D341Med (cell line): ENCODE data around the gene TMEM266.
"Not testable (repeated sequence)": the region's sequence is repeated elsewhere in the genome, so short reads cannot be mapped to it uniquely, and the experiment has no call there.

Experiments used
- DNase-seq: peaks from one replicate; pipeline ENCODE4 v3.0.0; 2012; ENCODE audit warnings: low spot score

Gene TMEM266

GRCh38 chr15:76059320-76060117 lies at the start of gene TMEM266:
Gene TMEM266 (plus strand): TSS chr15:76059985. CDS start chr15:76134264, 74,279 bp downstream.
- peak; percentile 97 for DNase-seq

- no peak for DNase-seq
These were observed 49.2 kb upstream of the TMEM266 start for GRCh38 chr15:76010613-76011012.

- no peak for DNase-seq
These were observed 47.9 kb upstream of the TMEM266 start, which contains the start of gene NRG4 for GRCh38 chr15:76011627-76012551. Gene NRG4 (minus strand): TSS chr15:76012424. CDS start chr15:76011230, 1,194 bp downstream.

GRCh38 chr15:76013470-76013869 lies 46.3 kb upstream of the TMEM266 start:
- not testable (repeated sequence) for DNase-seq

- DNase-seq, result no peak
These were observed 35.6 kb upstream of the TMEM266 start for GRCh38 chr15:76024021-76024768.

- no peak for DNase-seq
These were observed 27.7 kb upstream of the TMEM266 start for GRCh38 chr15:76032046-76032445.

- no peak for DNase-seq
These were observed 26.3 kb upstream of the TMEM266 start for GRCh38 chr15:76033438-76033837.

GRCh38 chr15:76034111-76034510 lies 25.7 kb upstream of the TMEM266 start:
- no peak for DNase-seq

GRCh38 chr15:76035593-76035992 lies 24.2 kb upstream of the TMEM266 start:
- no peak for DNase-seq

GRCh38 chr15:76038512-76038911 lies 21.3 kb upstream of the TMEM266 start:
- no peak for DNase-seq

GRCh38 chr15:76054201-76054600 lies 5.6 kb upstream of the TMEM266 start:
- DNase-seq, result not testable (repeated sequence)

GRCh38 chr15:76056931-76057330 lies 2.9 kb upstream of the TMEM266 start:
- no peak for DNase-seq

- DNase-seq, result no peak
These were observed 2.3 kb upstream of the TMEM266 start for GRCh38 chr15:76057332-76058000.

GRCh38 chr15:76058714-76059319 lies 968 bp upstream of the TMEM266 start:
- DNase-seq, result peak; percentile 49

- no peak for DNase-seq
These were observed 569 bp downstream of the TMEM266 start for GRCh38 chr15:76060118-76060989.

- no peak for DNase-seq
These were observed 1.9 kb downstream of the TMEM266 start for GRCh38 chr15:76061700-76062099.

- no peak for DNase-seq
These were observed 2.5 kb downstream of the TMEM266 start for GRCh38 chr15:76062286-76062685.

GRCh38 chr15:76064375-76064774 lies 4.6 kb downstream of the TMEM266 start:
- DNase-seq, result no peak

- no peak for DNase-seq
These were observed 5.5 kb downstream of the TMEM266 start for GRCh38 chr15:76065245-76065644.

- no peak for DNase-seq
These were observed 6.0 kb downstream of the TMEM266 start for GRCh38 chr15:76065793-76066192.
